ENCODE measurements around the gene DCX. TPM values are rescaled to one million over a fixed set of nuclear protein-coding genes. Genes with fewer than 3 reads are reported as not detected.

Gene DCX
- total RNA-seq, 1 donor from 2014 or later: 614 TPM

- TF ChIP-seq CTCF (IDR thresholded peaks at IDR 0.05; ENCODE audit: partially characterized antibody, unreplicated experiment): no peak
- H3K9me3 Mint-ChIP-seq (ENCODE audit: unreplicated experiment): peaks cover 2% of the 10 kb centered on the region
- DNase-seq: no peak
- H3K4me3 Mint-ChIP-seq (ENCODE audit: unreplicated experiment): no peak overlapping the region
- no peaks in the 10 kb centered on the region for H3K4me1 Mint-ChIP-seq (ENCODE audit: low read depth, unreplicated experiment)
- peaks cover 3% of the 10 kb centered on the region for H3K27me3 Mint-ChIP-seq (ENCODE audit: unreplicated experiment)
- no peak overlapping the region for H3K27ac Mint-ChIP-seq (ENCODE audit: unreplicated experiment)
- no peaks in the 10 kb centered on the region for H3K36me3 Mint-ChIP-seq (ENCODE audit: unreplicated experiment)
Measured at GRCh38 chrX:111319451-111319850, 92.5 kb downstream of the DCX start.

GRCh38 chrX:111318901-111319300 is 93.1 kb downstream of the DCX start:
- DNase-seq: no peak
- Mint-ChIP-seq H3K27ac (ENCODE audit: unreplicated experiment) (no peak overlapping the region), H3K4me3 (ENCODE audit: unreplicated experiment) (no peak overlapping the region), H3K27me3 (ENCODE audit: unreplicated experiment) (peaks cover 3% of the 10 kb centered on the region), H3K4me1 (ENCODE audit: low read depth, unreplicated experiment) (no peaks in the 10 kb centered on the region), H3K36me3 (ENCODE audit: unreplicated experiment) (no peaks in the 10 kb centered on the region), H3K9me3 (ENCODE audit: unreplicated experiment) (peaks cover 3% of the 10 kb centered on the region)
- TF ChIP-seq CTCF (IDR thresholded peaks at IDR 0.05; ENCODE audit: partially characterized antibody, unreplicated experiment): no peak

- H3K27ac Mint-ChIP-seq (ENCODE audit: unreplicated experiment): no peak overlapping the region
- H3K9me3 Mint-ChIP-seq (ENCODE audit: unreplicated experiment): peaks cover 4% of the 10 kb centered on the region
Measured at GRCh38 chrX:111309083-111309482, 102.9 kb downstream of the DCX start.

GRCh38 chrX:111308039-111308438 is 104.0 kb downstream of the DCX start:
- peaks cover 4% of the 10 kb centered on the region for H3K9me3 Mint-ChIP-seq (ENCODE audit: unreplicated experiment)
- H3K36me3 Mint-ChIP-seq (ENCODE audit: unreplicated experiment): peaks cover 5% of the 10 kb centered on the region
- H3K4me3 Mint-ChIP-seq (ENCODE audit: unreplicated experiment): no peak overlapping the region
- TF ChIP-seq CTCF (IDR thresholded peaks at IDR 0.05; ENCODE audit: partially characterized antibody, unreplicated experiment): no peak
- no peak overlapping the region for H3K27ac Mint-ChIP-seq (ENCODE audit: unreplicated experiment)
- no peaks in the 10 kb centered on the region for H3K4me1 Mint-ChIP-seq (ENCODE audit: low read depth, unreplicated experiment)
- no peak for DNase-seq
- peaks cover 7% of the 10 kb centered on the region for H3K27me3 Mint-ChIP-seq (ENCODE audit: unreplicated experiment)

More at GRCh38 chrX:111309083-111309482, 102.9 kb downstream of the DCX start:
- no peak for DNase-seq
- Mint-ChIP-seq H3K4me3 (ENCODE audit: unreplicated experiment) (no peak overlapping the region), H3K4me1 (ENCODE audit: low read depth, unreplicated experiment) (no peaks in the 10 kb centered on the region), H3K27me3 (ENCODE audit: unreplicated experiment) (peaks cover 5% of the 10 kb centered on the region), H3K36me3 (ENCODE audit: unreplicated experiment) (peaks cover 5% of the 10 kb centered on the region)
- TF ChIP-seq CTCF (IDR thresholded peaks at IDR 0.05; ENCODE audit: partially characterized antibody, unreplicated experiment): no peak

GRCh38 chrX:111302284-111302683 is 109.7 kb downstream of the DCX start:
- Mint-ChIP-seq H3K9me3 (ENCODE audit: unreplicated experiment) (peaks cover 7% of the 10 kb centered on the region), H3K27ac (ENCODE audit: unreplicated experiment) (no peak overlapping the region), H3K4me3 (ENCODE audit: unreplicated experiment) (no peak overlapping the region), H3K4me1 (ENCODE audit: low read depth, unreplicated experiment) (no peaks in the 10 kb centered on the region), H3K36me3 (ENCODE audit: unreplicated experiment) (no peaks in the 10 kb centered on the region), H3K27me3 (ENCODE audit: unreplicated experiment) (peaks cover 4% of the 10 kb centered on the region)
- TF ChIP-seq CTCF (IDR thresholded peaks at IDR 0.05; ENCODE audit: partially characterized antibody, unreplicated experiment): no peak
- no peak for DNase-seq
